HG02938 (cell line): ENCODE measurements around the gene SEH1L.
A peak's percentile ranks its signal among the peaks of the same experiment; 100 is the strongest.
"Not testable (repeated sequence)": the region's sequence is repeated elsewhere in the genome, so short reads cannot be mapped to it uniquely, and the experiment has no call there.

Experiments used
- ATAC-seq: cut with Tn5 transposase; IDR thresholded peaks from one replicate; pipeline ENCODE4 v1.9.1; 2021; ENCODE audit warnings: mild to moderate bottlenecking, moderate library complexity; ENCODE audit not compliant: unreplicated experiment

The SEH1L gene

DNA sequence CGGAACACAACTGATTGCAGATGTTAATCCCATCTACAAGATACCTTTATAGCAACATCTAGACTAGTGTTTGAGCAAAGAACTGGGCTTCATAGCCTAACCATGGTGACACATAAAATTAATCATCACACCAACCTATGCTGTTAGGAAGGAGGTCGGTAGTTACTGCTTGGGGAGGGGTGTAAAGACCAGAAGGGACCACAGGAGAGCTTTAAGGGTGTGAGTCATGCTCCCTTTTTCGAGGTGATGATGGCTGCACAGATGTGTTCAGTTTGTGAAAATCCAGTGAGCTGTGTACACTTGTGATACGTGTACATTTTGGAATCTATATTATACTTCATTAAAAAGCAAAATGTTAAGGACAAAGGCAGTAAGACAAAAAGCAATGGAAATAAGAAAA, 4.6 kb upstream of the SEH1L start:
- ATAC-seq = no peak

DNA sequence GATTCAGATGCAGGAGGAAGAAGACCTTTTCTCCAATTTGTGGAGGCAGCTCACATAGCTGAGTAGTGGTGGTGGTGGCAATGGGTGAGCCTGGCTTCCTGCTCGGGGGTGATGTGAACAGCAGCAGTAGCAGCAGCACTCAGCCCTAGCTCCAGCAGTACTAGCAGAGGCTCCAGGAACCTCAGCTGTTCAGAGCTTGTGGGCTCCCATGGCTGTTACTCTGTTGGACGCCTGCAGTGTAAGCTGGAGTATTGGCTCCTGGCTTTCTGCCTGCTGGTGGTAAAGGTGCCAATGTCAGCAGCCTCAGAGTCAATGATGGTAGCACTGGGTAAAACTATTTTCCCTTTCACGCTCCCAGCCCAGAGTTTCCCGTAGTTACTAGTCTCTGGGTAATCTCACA, 3.1 kb upstream of the SEH1L start:
- no peak for ATAC-seq

- ATAC-seq = no peak
These were observed 1.1 kb upstream of the SEH1L start for GRCh38 chr18:12946549-12947284.

- peak; percentile 71 for ATAC-seq
These were observed 416 bp downstream of the SEH1L start for GRCh38 chr18:12948050-12948804.

- no peak for ATAC-seq
These were observed 10.7 kb downstream of the SEH1L start for GRCh38 chr18:12958478-12958877.

- no peak for ATAC-seq
These were observed 12.6 kb downstream of the SEH1L start for GRCh38 chr18:12960395-12960794.

GRCh38 chr18:12960853-12961397, 13.1 kb downstream of the SEH1L start:
- no peak for ATAC-seq

- no peak for ATAC-seq
These were observed 15.3 kb downstream of the SEH1L start for GRCh38 chr18:12963069-12963468.

DNA sequence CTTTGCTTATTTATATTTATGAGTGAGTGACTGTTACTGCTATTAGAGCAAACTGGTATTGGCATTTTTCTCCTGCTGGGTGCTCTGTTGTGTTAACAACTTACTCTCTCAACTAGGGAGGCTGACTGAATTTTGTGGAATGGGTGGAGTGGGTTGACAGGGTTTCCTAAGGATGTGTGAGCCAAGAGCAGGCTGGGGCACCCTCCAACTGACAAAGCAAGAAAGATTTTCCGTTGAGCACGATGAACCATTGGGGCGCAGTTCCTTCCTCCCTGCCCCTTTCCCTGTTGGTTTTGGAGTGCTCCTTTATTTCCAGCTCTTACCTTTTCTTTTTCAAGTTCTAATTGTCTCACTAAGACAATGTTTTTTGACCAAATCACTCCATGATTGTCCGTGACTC, 20.3 kb downstream of the SEH1L start:
- no peak for ATAC-seq

- no peak for ATAC-seq
These were observed 20.8 kb downstream of the SEH1L start for GRCh38 chr18:12968619-12969018.

DNA sequence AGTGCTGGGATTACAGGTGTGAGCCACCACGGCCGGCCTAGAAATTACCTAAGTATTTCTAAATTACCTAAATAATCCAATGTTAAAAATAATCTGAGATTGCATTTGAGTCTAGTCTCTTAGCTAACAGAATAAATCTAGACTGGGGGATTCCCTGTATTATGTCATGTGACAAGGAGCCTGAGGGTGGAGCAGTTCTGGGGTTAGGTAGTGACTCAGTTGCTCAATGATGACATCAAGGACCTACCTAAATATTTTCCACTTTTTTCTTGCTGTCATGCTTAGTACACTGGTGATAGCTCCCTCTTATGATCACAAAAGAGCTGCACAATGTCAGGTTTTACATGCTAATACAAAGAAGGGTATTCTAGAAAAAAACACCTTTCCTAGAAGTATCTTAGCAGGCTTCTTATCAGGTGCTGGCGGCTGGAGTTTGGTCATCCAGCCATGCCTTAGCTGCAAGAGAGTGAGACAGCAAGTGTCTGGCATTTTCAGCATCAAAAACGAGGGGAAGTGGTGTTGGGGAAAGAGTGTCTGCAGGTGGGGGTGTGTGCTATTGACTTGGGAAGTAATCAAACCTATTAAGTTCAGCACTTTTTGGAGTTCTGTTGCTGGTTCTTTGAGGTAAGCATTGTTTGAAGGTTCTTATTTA, 25.9 kb downstream of the SEH1L start:
- ATAC-seq = no peak

- ATAC-seq = no peak
These were observed 27.7 kb downstream of the SEH1L start for GRCh38 chr18:12975488-12975887.

- no peak for ATAC-seq
These were observed 28.5 kb downstream of the SEH1L start for GRCh38 chr18:12976305-12976704.

DNA sequence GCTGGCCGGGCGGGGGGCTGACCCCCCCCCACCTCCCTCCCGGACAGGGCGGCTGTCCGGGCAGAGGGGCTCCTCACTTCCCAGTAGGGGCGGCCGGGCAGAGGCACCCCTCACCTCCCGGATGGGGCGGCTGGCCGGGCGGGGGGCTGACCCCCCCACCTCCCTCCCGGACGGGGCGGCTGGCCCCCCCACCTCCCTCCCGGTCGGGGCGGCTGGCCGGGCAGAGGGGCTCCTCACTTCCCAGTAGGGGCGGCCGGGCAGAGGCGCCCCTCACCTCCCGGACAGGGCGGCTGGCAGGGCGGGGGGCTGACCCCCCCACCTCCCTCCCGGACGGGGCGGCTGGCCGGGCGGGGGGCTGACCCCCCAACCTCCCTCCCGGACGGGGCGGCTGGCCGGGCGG, 32.3 kb downstream of the SEH1L start:
- not testable (repeated sequence) for ATAC-seq

- no peak for ATAC-seq
These were observed 41.7 kb downstream of the SEH1L start for GRCh38 chr18:12989397-12990122.

- no peak for ATAC-seq
These were observed 42.3 kb downstream of the SEH1L start for GRCh38 chr18:12990123-12990475.

DNA sequence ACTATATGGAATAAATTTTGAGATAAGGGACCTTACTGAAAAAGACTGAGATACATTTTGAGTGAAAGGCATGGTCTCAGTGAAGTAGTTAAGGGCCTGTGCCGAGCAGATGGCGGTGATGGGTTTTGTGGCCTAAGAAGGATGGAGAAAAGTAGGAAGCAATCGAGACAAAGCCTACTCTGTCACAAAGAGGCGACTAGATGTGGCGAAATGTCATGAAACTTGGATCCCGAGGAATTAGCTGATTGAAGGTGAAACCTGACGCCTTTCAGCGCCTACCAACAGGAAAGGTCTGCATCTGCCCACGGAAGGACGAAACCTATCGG, 42.8 kb downstream of the SEH1L start:
- ATAC-seq = no peak

DNA sequence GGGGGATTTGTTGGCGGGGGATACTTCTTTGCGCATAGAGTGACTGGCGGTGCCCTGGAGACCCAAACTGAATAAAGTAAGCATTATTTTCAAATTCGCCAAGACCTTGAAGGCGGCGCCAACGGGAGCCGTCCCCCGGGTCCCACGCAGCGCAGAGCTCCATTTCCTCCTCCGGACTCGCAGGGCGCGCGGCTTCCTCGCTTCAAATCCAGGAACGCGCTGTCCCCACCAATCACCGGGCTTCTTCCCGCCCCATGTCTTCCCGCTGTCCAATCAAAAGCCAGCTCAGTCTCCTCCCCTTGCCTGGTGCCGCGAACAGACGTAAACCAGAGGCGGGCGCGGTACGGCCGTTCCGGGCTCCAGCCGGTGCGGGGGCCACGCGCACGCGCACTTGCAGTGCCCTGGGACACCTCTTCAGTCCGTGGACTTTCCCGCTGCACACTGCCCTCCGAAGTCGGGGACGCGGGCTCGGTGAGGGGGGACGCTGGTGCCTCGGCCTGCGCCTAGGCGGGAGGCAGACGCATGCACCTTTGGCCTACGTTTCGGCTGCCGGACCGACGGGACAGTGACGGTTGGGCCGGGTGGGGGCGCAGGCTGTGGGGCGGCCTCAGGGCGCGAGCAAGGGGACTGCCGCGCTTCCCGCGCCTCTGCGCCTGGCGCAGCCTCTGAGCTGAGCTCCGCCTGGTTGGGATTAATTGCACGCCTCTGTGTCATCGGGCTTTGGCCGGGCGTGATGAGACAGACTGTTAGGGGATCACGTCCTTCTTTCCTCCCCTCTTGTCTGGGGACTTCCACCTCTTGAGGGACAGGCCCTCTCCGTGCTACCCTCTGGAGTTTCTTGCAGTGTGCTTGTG, 43.4 kb downstream of the SEH1L start, which contains the start of gene CEP192:
Gene CEP192 (plus strand): TSS at position 396 of the 854 bp plus-strand sequence. CDS start 8,063 bp downstream, outside the sequence.
- peak; percentile 89 for ATAC-seq

DNA sequence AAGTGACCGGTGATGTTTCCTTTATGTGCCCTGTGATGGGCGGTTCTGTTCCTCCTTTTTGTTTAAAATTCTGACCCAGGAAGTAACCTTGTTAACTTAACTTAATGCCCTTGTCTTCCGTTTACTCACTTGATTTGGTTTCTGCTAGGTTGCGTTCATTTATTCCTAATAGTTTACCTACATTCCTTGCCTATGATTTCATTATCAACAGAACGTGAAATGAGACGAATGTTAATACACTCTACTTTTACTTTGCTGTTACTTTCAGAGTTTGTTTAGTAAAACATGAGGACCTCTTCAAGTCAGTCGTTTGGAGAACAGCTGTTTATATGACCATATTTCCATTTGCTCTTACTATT, 44.0 kb downstream of the SEH1L start:
- ATAC-seq = no peak

DNA sequence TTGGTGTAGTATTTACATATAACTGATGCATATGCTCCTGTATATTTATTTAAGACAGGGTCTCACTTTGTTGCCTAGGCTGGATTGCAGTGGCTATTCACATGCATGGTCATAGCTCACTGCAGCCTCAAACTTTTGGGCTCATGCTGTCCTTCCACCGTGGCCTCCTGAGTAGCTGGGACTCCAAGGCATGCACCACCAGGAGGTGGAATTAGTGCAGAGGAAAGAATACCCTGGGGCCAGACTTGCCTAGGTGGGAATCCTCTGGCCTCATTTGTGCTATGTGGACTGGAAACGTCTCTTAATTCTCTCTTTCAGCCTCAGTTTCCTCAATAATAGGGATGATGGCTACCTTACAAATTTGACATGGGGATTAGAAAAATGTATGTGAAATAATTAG, 45.6 kb downstream of the SEH1L start:
- no peak for ATAC-seq
